ENCODE data around the gene WFDC1. TPM values are rescaled to one million over a fixed set of nuclear protein-coding genes. Genes with fewer than 3 reads are reported as not detected.
"Not testable (repeated sequence)": the region's sequence is repeated elsewhere in the genome, so short reads cannot be mapped to it uniquely, and the experiment has no call there.

Gene WFDC1
- total and polyA plus RNA-seq, 2 of the 4 experiments (the other 2 are of a cell fraction): 4.7 to 6.8 TPM

DNA sequence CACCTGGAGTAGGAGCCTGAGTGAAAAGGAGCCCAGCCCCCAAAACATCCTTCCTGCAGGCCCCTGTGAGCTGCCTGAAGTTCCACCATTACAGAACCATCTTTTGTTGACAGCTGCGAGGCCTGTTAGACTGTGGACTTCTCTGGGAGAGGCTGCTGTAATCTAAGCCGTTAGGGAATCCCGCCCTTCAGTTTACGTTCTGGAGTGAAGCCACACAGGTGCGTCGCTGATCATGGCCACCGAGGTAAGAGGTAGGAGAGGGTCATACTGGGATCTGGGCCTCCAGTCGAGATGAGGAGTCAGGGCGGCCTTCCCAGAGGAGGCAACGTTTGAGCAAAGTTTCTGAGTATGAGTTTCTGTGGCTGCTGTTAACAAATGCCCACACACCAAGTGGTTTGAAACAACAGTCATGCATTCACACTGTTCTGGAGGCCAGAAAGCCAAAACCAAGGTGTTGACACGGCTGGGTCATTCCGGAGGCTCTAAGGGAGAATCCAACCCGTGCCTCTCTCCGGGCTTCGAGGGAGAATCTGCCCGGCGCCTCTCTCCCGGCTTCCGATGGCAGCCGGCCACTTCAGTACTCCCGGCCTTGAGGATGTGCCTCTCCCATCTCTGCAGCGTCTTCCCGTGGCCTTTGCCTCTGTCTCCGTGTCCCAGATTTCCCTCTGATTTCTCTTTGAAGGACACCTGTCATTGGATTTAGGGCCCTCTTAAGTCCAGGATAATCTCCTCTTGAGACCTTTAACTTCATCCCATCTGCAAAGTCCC lies 47.0 kb downstream of the WFDC1 start:
- dilution Hi-C loops (cut with HindIII; ENCODE audit: low sequenced_read_pairs, unreplicated experiment): no loop called here
- no peak overlapping the region for H2AFZ ChIP-seq (replicated peaks; ENCODE audit: low read length, poor library complexity)
- no peak overlapping the region for H3K9ac ChIP-seq (ENCODE audit: low read depth, low read length)
- no peaks in the 10 kb centered on the region; the same call in 1 of the 2 replicates for H3K9me3 ChIP-seq (ENCODE audit: control insufficient read depth, insufficient read depth, low read length)
- ChIA-PET POLR2A (ENCODE audit: unreplicated experiment) (no interaction called here), CTCF (interaction anchor here (0.6 kb wide), 1 partner anchor 27 kb away, joined by 3 read pairs; no protein-coding TSS in a partner anchor)
- WGBS, 2 experiments (ENCODE audit: extremely low coverage in 2 of 2, insufficient read length in 1 of 2): 82% methylated on average over 14 of the region's 24 CpGs; no CpG with 5 or more reads in 1 of the 2 experiments
- no peak overlapping the region for H4K91ac ChIP-seq (ENCODE audit: insufficient read depth, low read depth, low read length)
- no peak overlapping the region for H3K18ac ChIP-seq (ENCODE audit: low read depth, low read length)
- DNase-seq: no peak
- no peaks in the 10 kb centered on the region for H4K20me1 ChIP-seq (ENCODE audit: insufficient read depth, low read length)
- H3K23ac ChIP-seq (ENCODE audit: low read depth, low read length): no peak overlapping the region
- no peak overlapping the region for H2BK20ac ChIP-seq (ENCODE audit: low read depth, low read length)
- H2BK5ac ChIP-seq (ENCODE audit: low read depth, low read length, poor library complexity, severe bottlenecking): no peak overlapping the region
- no peak overlapping the region for H4K8ac ChIP-seq (ENCODE audit: low read depth in 2 of 2, low read length in 2 of 2)
- no peak overlapping the region for H3K4me2 ChIP-seq (ENCODE audit: low read depth, low read length)
- TF ChIP-seq USF2 (IDR thresholded peaks at IDR 0.05; ENCODE audit: low read depth, low read length): no peak
- no peak for ATAC-seq (ENCODE audit: low read depth)
- H4K5ac ChIP-seq (ENCODE audit: low read depth, low read length): no peak overlapping the region
- H2BK15ac ChIP-seq (ENCODE audit: low read depth, low read length): no peak overlapping the region
- intact Hi-C loops (cut with micrococcal nuclease): no loop called here
- in situ Hi-C loops (cut with MboI; ENCODE audit: low sequenced_read_pairs): no loop called here
- peaks cover 49% of the 10 kb centered on the region for H3K27me3 ChIP-seq (ENCODE audit: control insufficient read depth, insufficient read depth, low read length)
- no peak overlapping the region for H2AK9ac ChIP-seq (replicated peaks; ENCODE audit: low read depth, low read length, poor library complexity)
- BruUV-seq (replicated peaks): no TSS peak
- 0 out of 2 replicates have a peak, but pooled peaks cover 2% of the 10 kb centered on the region for H3K9me1 ChIP-seq (ENCODE audit: insufficient read depth, low read length)
- H2BK120ac ChIP-seq (ENCODE audit: low read depth, low read length): no peak overlapping the region
- H3K36me3 ChIP-seq (ENCODE audit: control insufficient read depth, insufficient read depth, low read length): no peaks in the 10 kb centered on the region
- no peak overlapping the region for H3K14ac ChIP-seq (replicated peaks; ENCODE audit: low read depth, low read length)
- H3K56ac ChIP-seq (ENCODE audit: extremely low read depth, insufficient read depth, low read length): no peak overlapping the region
- no peaks in the 10 kb centered on the region for H3K79me1 ChIP-seq (ENCODE audit: low read depth in 1 of 2, low read length in 2 of 2)
- no peak overlapping the region for H3K27ac ChIP-seq (ENCODE audit: insufficient read depth, low read length)
- H3K4ac ChIP-seq (ENCODE audit: low read depth, low read length): no peak overlapping the region
- no peak overlapping the region for H2AK5ac ChIP-seq (ENCODE audit: low read depth, low read length)
- no peak overlapping the region for H3K4me3 ChIP-seq (ENCODE audit: insufficient read depth, low read depth, low read length)
- no peaks in the 10 kb centered on the region for H3K4me1 ChIP-seq (ENCODE audit: control insufficient read depth, insufficient read depth, low read length)

- peaks cover 62% of the 10 kb centered on the region for H3K27me3 ChIP-seq (ENCODE audit: control insufficient read depth, insufficient read depth, low read length)
- H3K9ac ChIP-seq (ENCODE audit: low read depth, low read length); in situ Hi-C loops (cut with MboI; ENCODE audit: low sequenced_read_pairs); H2AK9ac ChIP-seq (replicated peaks; ENCODE audit: low read depth, low read length, poor library complexity); H2BK20ac ChIP-seq (ENCODE audit: low read depth, low read length); H3K79me1 ChIP-seq (ENCODE audit: low read depth in 1 of 2, low read length in 2 of 2); H3K9me3 ChIP-seq (ENCODE audit: control insufficient read depth, insufficient read depth, low read length); H3K9me1 ChIP-seq (ENCODE audit: insufficient read depth, low read length); H2BK5ac ChIP-seq (ENCODE audit: low read depth, low read length, poor library complexity, severe bottlenecking); H3K4me1 ChIP-seq (ENCODE audit: control insufficient read depth, insufficient read depth, low read length); H2AFZ ChIP-seq (replicated peaks; ENCODE audit: low read length, poor library complexity); intact Hi-C loops (cut with micrococcal nuclease); H2BK15ac ChIP-seq (ENCODE audit: low read depth, low read length); dilution Hi-C loops (cut with HindIII; ENCODE audit: low sequenced_read_pairs, unreplicated experiment); H3K36me3 ChIP-seq (ENCODE audit: control insufficient read depth, insufficient read depth, low read length); H3K23ac ChIP-seq (ENCODE audit: low read depth, low read length); BruUV-seq (replicated peaks); H4K91ac ChIP-seq (ENCODE audit: insufficient read depth, low read depth, low read length); H3K14ac ChIP-seq (replicated peaks; ENCODE audit: low read depth, low read length); H2BK120ac ChIP-seq (ENCODE audit: low read depth, low read length); H4K8ac ChIP-seq (ENCODE audit: low read depth in 2 of 2, low read length in 2 of 2); H4K5ac ChIP-seq (ENCODE audit: low read depth, low read length); DNase-seq; H4K20me1 ChIP-seq (ENCODE audit: insufficient read depth, low read length); H3K4me3 ChIP-seq (ENCODE audit: insufficient read depth, low read depth, low read length); H3K4ac ChIP-seq (ENCODE audit: low read depth, low read length); ATAC-seq (ENCODE audit: low read depth); H3K18ac ChIP-seq (ENCODE audit: low read depth, low read length); H3K4me2 ChIP-seq (ENCODE audit: low read depth, low read length); H3K27ac ChIP-seq (ENCODE audit: insufficient read depth, low read length); H2AK5ac ChIP-seq (ENCODE audit: low read depth, low read length); CTCF ChIA-PET; H3K56ac ChIP-seq (ENCODE audit: extremely low read depth, insufficient read depth, low read length); POLR2A ChIA-PET (ENCODE audit: unreplicated experiment): not testable (repeated sequence)
- WGBS, 2 experiments (ENCODE audit: extremely low coverage in 2 of 2, insufficient read length in 1 of 2): no CpG with 5 or more reads among the region's 10 CpGs
Observed at GRCh38 chr16:84343800-84344199, 49.1 kb downstream of the WFDC1 start.

Data from IMR-90 (cell line).